ENCODE measurements around the gene RNF144A. TPM values are rescaled to one million over a fixed set of nuclear protein-coding genes. Genes with fewer than 3 reads are reported as not detected.

The RNF144A gene
- total RNA-seq, 2 donors from 2014 or later, result 52.7 to 109 TPM

DNA sequence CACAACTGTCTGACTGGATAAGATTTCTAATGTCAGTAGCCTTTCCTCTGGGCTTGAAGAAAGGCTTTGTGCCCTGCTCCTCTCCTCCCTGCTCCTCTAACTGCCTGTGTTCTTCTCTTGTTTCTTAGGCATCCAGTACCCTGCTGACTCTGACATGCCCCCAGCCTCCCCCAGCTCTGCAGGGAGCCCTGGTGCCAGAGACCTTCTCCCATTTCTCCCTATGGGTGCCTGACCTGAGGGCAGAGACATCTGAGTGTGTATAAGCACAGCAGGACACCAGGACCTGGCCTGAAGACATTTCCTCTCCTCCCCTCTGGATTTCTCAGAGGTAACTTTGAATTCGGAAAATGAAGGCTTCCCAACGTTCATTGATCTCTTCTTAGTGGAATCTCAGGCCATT, 23.6 kb downstream of the RNF144A start:
- Histone ChIP-seq H3K9me3 (no peaks in the 10 kb centered on the region), H3K36me3 (replicated peaks in 1 of 2; ENCODE audit: insufficient read depth in 1 of 2, low read depth in 2 of 2) (no peaks in the 10 kb centered on the region), H3K27ac (no peak overlapping the region), H3K4me1 (peaks cover 59% of the 10 kb centered on the region), H3K4me3 (no peak overlapping the region), H3K27me3 (no peaks in the 10 kb centered on the region)
- no peak for ATAC-seq
- intact Hi-C loops (cut with DNase I), result no loop called here
- TF ChIP-seq, protein P1, sequence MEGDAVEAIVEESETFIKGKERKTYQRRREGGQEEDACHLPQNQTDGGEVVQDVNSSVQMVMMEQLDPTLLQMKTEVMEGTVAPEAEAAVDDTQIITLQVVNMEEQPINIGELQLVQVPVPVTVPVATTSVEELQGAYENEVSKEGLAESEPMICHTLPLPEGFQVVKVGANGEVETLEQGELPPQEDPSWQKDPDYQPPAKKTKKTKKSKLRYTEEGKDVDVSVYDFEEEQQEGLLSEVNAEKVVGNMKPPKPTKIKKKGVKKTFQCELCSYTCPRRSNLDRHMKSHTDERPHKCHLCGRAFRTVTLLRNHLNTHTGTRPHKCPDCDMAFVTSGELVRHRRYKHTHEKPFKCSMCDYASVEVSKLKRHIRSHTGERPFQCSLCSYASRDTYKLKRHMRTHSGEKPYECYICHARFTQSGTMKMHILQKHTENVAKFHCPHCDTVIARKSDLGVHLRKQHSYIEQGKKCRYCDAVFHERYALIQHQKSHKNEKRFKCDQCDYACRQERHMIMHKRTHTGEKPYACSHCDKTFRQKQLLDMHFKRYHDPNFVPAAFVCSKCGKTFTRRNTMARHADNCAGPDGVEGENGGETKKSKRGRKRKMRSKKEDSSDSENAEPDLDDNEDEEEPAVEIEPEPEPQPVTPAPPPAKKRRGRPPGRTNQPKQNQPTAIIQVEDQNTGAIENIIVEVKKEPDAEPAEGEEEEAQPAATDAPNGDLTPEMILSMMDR (IDR thresholded peaks at IDR 0.05), result no peak
- no peak for TF ChIP-seq POLR2A (IDR thresholded peaks at IDR 0.05)
- 78 to 80% methylated on average over 2 of the region's 2 CpGs for WGBS, 2 donors
- no peak for DNase-seq

DNA sequence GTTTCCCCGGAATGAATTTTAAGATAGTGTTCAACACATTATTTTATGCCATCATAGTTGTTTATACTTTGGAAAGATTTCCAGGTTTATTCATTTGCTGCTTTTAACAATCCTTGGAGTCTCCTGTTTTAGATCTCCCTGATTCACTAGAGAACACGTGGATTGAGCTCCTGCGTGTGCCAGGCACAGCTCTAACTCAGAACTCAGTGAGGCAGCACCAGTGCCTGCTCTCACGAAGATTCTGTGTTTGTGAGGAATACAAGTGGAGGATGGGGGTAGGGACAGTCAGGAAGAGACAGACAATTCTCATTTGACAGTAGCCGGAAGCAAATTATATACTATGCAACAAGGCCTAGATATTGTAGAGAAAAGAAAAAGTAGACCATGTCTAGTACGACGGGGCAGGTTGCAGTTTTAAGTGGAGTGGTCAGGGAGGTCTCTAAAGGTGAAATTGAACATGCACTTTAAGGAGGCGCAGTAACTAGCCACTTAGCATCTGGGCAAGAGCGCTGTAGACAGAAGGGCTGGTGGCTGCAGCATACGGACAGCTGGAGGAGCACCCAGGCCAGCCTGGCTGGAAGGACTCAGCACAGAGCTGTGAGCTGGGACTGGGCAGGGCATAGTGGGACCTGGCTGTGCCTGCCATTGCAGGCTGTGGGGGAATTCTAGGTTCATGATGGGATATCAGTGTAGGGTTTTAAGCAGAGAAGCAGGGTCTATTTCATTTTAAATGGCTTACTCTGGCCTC, 24.3 kb downstream of the RNF144A start:
- Histone ChIP-seq H3K4me1 (peaks cover 56% of the 10 kb centered on the region), H3K36me3 (replicated peaks in 1 of 2; ENCODE audit: insufficient read depth in 1 of 2, low read depth in 2 of 2) (no peaks in the 10 kb centered on the region), H3K4me3 (no peak overlapping the region), H3K27me3 (no peaks in the 10 kb centered on the region), H3K27ac (peak overlapping the region in 1 of 4 donors; percentile 12), H3K9me3 (no peaks in the 10 kb centered on the region)
- intact Hi-C loops (cut with DNase I), result no loop called here
- DNase-seq (peak in 1 of 4 donors; percentile 62), ATAC-seq (no peak)
- no peak for TF ChIP-seq POLR2A (IDR thresholded peaks at IDR 0.05)
- TF ChIP-seq, protein P1 (IDR thresholded peaks at IDR 0.05), result no peak
- WGBS, 2 donors, result 70 to 95% methylated on average over 10 of the region's 10 CpGs

DNA sequence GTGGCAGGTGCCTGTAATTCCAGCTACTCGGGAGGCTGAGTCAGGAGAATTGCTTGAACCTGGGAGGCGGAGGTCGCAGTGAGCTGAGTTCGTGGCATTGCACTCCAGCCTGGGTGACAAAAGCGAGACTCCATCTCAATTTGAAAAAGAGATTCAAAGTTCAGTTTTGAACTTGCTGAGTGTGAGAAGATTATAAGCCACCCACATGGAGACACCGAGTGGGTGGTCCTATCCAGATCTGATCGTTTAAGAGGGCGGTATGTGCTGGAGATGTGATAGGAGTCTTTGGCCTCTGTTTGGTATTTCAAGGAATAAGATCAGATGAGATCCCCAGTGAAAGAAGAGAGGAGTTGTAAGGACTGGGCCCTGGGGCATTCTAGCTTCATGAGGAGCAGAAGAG, 25.6 kb downstream of the RNF144A start:
- WGBS, 2 donors, result 92 to 95% methylated on average over 8 of the region's 8 CpGs
- Histone ChIP-seq H3K4me3 (no peak overlapping the region), H3K27ac (no peak overlapping the region), H3K9me3 (no peaks in the 10 kb centered on the region), H3K4me1 (peaks cover 46% of the 10 kb centered on the region), H3K36me3 (replicated peaks in 1 of 2; ENCODE audit: insufficient read depth in 1 of 2, low read depth in 2 of 2) (no peaks in the 10 kb centered on the region), H3K27me3 (no peaks in the 10 kb centered on the region)
- intact Hi-C loops (cut with DNase I), result no loop called here
- TF ChIP-seq POLR2A (IDR thresholded peaks at IDR 0.05), result no peak
- TF ChIP-seq, protein P1 (IDR thresholded peaks at IDR 0.05), result no peak
- ATAC-seq, result no peak
- no peak for DNase-seq

DNA sequence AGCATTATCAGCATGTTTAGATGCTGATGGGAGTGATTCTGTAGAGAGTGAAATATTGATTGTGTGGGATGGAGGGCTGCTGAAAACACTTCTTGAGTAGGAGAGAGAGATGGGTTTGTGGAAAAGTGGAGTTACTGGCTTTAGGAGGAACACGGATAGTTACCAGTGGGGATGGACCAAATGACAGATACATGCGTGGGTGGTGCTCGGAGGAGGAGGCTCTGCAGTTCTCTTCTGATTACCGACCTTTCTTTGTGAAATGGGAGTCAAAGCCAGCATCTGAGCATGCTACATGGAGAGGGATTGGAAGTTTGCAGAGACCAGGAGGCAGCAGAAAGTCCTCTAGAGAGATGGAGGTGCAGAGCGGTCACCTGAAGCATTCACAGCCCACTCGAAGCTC, 26.3 kb downstream of the RNF144A start:
- no peaks in the 10 kb centered on the region for H3K27me3 ChIP-seq
- H3K4me1 ChIP-seq, result peaks cover 41% of the 10 kb centered on the region
- H3K27ac ChIP-seq, result no peak overlapping the region
- no peak for TF ChIP-seq POLR2A (IDR thresholded peaks at IDR 0.05)
- TF ChIP-seq, protein P1 (IDR thresholded peaks at IDR 0.05), result no peak
- H3K36me3 ChIP-seq (replicated peaks in 1 of 2; ENCODE audit: insufficient read depth in 1 of 2, low read depth in 2 of 2), result no peaks in the 10 kb centered on the region
- no peak overlapping the region for H3K4me3 ChIP-seq
- no peaks in the 10 kb centered on the region for H3K9me3 ChIP-seq
- intact Hi-C loops (cut with DNase I), result no loop called here
- DNase-seq (no peak), ATAC-seq (no peak)
- WGBS, 2 donors, result 90% methylated on average over 6 of the region's 6 CpGs

DNA sequence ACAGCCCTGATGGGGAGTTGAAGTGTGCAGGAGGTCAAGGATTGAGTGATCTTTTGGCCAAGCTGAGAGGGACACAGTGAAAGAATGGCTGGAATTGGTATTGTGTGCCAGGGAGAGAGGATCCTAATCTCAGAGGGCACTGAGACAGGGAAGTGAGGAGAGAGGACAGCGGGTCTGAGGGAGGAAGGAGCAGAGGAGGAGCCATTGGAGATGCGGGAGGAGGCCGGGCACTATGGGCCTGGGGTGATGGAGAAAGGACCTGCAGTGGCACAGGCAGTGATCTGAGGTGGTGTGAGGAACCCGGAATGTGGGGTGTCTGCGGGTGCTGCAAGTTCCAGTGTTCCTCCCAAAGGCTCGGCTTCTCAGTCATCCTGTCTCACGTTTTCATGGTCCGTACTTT, 26.8 kb downstream of the RNF144A start:
- TF ChIP-seq, protein P1 (IDR thresholded peaks at IDR 0.05), result no peak
- TF ChIP-seq POLR2A (IDR thresholded peaks at IDR 0.05), result no peak
- Histone ChIP-seq H3K4me3 (no peak overlapping the region), H3K27ac (no peak overlapping the region), H3K27me3 (no peaks in the 10 kb centered on the region), H3K4me1 (peaks cover 37% of the 10 kb centered on the region), H3K9me3 (no peaks in the 10 kb centered on the region), H3K36me3 (replicated peaks in 1 of 2; ENCODE audit: insufficient read depth in 1 of 2, low read depth in 2 of 2) (no peaks in the 10 kb centered on the region)
- ATAC-seq (no peak), DNase-seq (no peak)
- intact Hi-C loops (cut with DNase I), result no loop called here
- 91 to 92% methylated on average over 8 of the region's 8 CpGs for WGBS, 2 donors

Data from body of pancreas (tissue), 4 donors.